HG02798 (cell line): ENCODE measurements around the gene KIF9.
"Not testable (repeated sequence)": the region's sequence is repeated elsewhere in the genome, so short reads cannot be mapped to it uniquely, and the experiment has no call there.

Source experiments
- ATAC-seq: cut with Tn5 transposase; IDR thresholded peaks from one replicate; pipeline ENCODE4 v1.9.1; 2021; ENCODE audit warnings: mild to moderate bottlenecking; ENCODE audit not compliant: unreplicated experiment, poor library complexity

KIF9 gene

GRCh38 chr3:47295976-47296375 lies 13.4 kb upstream of the KIF9 start:
- no peak for ATAC-seq

- ATAC-seq, result no peak
These were observed 12.7 kb upstream of the KIF9 start for GRCh38 chr3:47295322-47295721.

- ATAC-seq, result no peak
These were observed 11.8 kb upstream of the KIF9 start for GRCh38 chr3:47294392-47294791.

- ATAC-seq, result no peak
These were observed 11.2 kb upstream of the KIF9 start for GRCh38 chr3:47293822-47294221.

- not testable (repeated sequence) for ATAC-seq
These were observed 9.3 kb upstream of the KIF9 start for GRCh38 chr3:47291754-47292420.

GRCh38 chr3:47291158-47291753 lies 8.7 kb upstream of the KIF9 start:
- no peak for ATAC-seq

- no peak for ATAC-seq
These were observed 6.6 kb upstream of the KIF9 start for GRCh38 chr3:47288966-47289910.

GRCh38 chr3:47283591-47284364 lies 1.2 kb upstream of the KIF9 start:
- ATAC-seq, result no peak

- peak; percentile 0 for ATAC-seq
These were observed 566 bp upstream of the KIF9 start for GRCh38 chr3:47283193-47283537.

- ATAC-seq, result no peak
These were observed 2.1 kb downstream of the KIF9 start for GRCh38 chr3:47280519-47280918.

GRCh38 chr3:47276558-47276957 lies 6.0 kb downstream of the KIF9 start:
- ATAC-seq, result no peak

GRCh38 chr3:47274652-47275051 lies 7.9 kb downstream of the KIF9 start:
- ATAC-seq, result no peak

GRCh38 chr3:47273564-47273963 lies 9.0 kb downstream of the KIF9 start:
- ATAC-seq, result no peak

- no peak for ATAC-seq
These were observed 12.1 kb downstream of the KIF9 start for GRCh38 chr3:47270526-47270925.

GRCh38 chr3:47267490-47267824 lies 15.1 kb downstream of the KIF9 start:
- no peak for ATAC-seq

GRCh38 chr3:47266709-47267489 lies 15.7 kb downstream of the KIF9 start:
- peak; percentile 70 for ATAC-seq

GRCh38 chr3:47265725-47266428 lies 16.7 kb downstream of the KIF9 start:
- no peak for ATAC-seq

- ATAC-seq, result no peak
These were observed 17.6 kb downstream of the KIF9 start for GRCh38 chr3:47265008-47265407.

- ATAC-seq, result no peak
These were observed 21.3 kb downstream of the KIF9 start for GRCh38 chr3:47261301-47261700.
